GM06990 (cell line): ENCODE measurements around the gene NTSR1.

Experiments
- DNase-seq: peaks from one replicate; pipeline ENCODE4 v3.0.0-alpha.2; 2011; ENCODE audit not compliant: insufficient read length; ENCODE audit errors: extremely low read depth
- H3K27me3 ChIP-seq: replicated peaks from 2 replicates; pipeline ENCODE4 v1.6.0; 2011; ENCODE audit warnings: low read length; ENCODE audit not compliant: control insufficient read depth, insufficient read depth
- H3K36me3 ChIP-seq: 2 replicates; pipeline ENCODE4 v1.5.1; 2011; ENCODE audit warnings: low read length; ENCODE audit not compliant: control insufficient read depth, insufficient read depth
- H3K4me3 ChIP-seq: replicated peaks from 2 replicates; pipeline ENCODE4 v1.5.1; 2011; ENCODE audit warnings: low read depth, mild to moderate bottlenecking, control low read depth, low read length
- CTCF ChIP-seq: IDR thresholded peaks from 2 replicates; pipeline ENCODE4 v1.5.1; 2011; ENCODE audit warnings: low read length, control low read depth, mild to moderate bottlenecking, inconsistent platforms; ENCODE audit not compliant: insufficient read depth, poor library complexity, severe bottlenecking

NTSR1 gene

GRCh38 chr20:62804627-62805154 is 96.1 kb downstream of the NTSR1 start, which contains the start of gene OGFR:
TSS of gene OGFR (plus strand) at chr20:62804835. CDS start at chr20:62804860, 25 bp downstream.
- H3K36me3 ChIP-seq, result peaks cover 18% of the 10 kb centered on the region
- TF ChIP-seq CTCF, result no peak
- DNase-seq, result peak; percentile 81
- no peaks in the 10 kb centered on the region for H3K27me3 ChIP-seq
- H3K4me3 ChIP-seq, result peak within 1 kb of the TSS; percentile 93

- DNase-seq, result no peak
- TF ChIP-seq CTCF, result no peak
- peak overlapping the region; percentile 93 for H3K4me3 ChIP-seq
- no peaks in the 10 kb centered on the region for H3K27me3 ChIP-seq
- H3K36me3 ChIP-seq, result peaks cover 21% of the 10 kb centered on the region
Observed at GRCh38 chr20:62805155-62805710, 96.6 kb downstream of the NTSR1 start.

- TF ChIP-seq CTCF, result no peak
- Histone ChIP-seq H3K36me3 (peaks cover 22% of the 10 kb centered on the region), H3K4me3 (peak overlapping the region; percentile 93), H3K27me3 (no peaks in the 10 kb centered on the region)
- DNase-seq, result no peak
Observed at GRCh38 chr20:62805711-62806382, 97.2 kb downstream of the NTSR1 start.

- no peak for TF ChIP-seq CTCF
- peaks cover 22% of the 10 kb centered on the region for H3K36me3 ChIP-seq
- H3K4me3 ChIP-seq, result peak overlapping the region; percentile 93; the same call in 1 of the 2 replicates
Observed at GRCh38 chr20:62806383-62807050, 97.9 kb downstream of the NTSR1 start.

GRCh38 chr20:62807444-62808210 is 99.0 kb downstream of the NTSR1 start:
- Histone ChIP-seq H3K27me3 (no peaks in the 10 kb centered on the region), H3K4me3 (no peak overlapping the region), H3K36me3 (peaks cover 27% of the 10 kb centered on the region)
- TF ChIP-seq CTCF, result no peak
- DNase-seq, result no peak

More at GRCh38 chr20:62806383-62807050, 97.9 kb downstream of the NTSR1 start:
- no peak for DNase-seq
- no peaks in the 10 kb centered on the region for H3K27me3 ChIP-seq
